Endothelial cell of umbilical vein (primary cell): Measurements from ENCODE around the gene MBIP. TPM values are rescaled to one million over a fixed set of nuclear protein-coding genes. Genes with fewer than 3 reads are reported as not detected.

Experiments used
- BruUV-seq: library from RNA; stranded (reverse); fragments of 400-500 nt; replicated peaks from 2 replicates; lab custom pipeline; 2021; lab: Mats Ljungman, UMichigan
- CTCF ChIA-PET: fragments of 300-600, 350-600 bp; sonication (Branson Sonifier 250); formaldehyde crosslinking; loops from one replicate; lab custom pipeline; 2021; ENCODE audit warnings: antibody characterized with exemption, inconsistent platforms; lab: Charles Lee
- POLR2A ChIA-PET: fragments of 300-600, 350-600 bp; sonication (Branson Sonifier 250); formaldehyde crosslinking; loops from one replicate; lab custom pipeline; 2021; ENCODE audit warnings: antibody characterized with exemption, inconsistent platforms; lab: Charles Lee
- DNase-seq: peaks from one replicate; pipeline ENCODE4 v3.0.0-alpha.2; 2011; ENCODE audit warnings: low read depth, low spot score
- FAIRE-seq: peaks from 2 replicates; lab custom pipeline; 2011; peaks lifted over from hg19 to GRCh38; lab: Jason Lieb, UNC
- H2AFZ ChIP-seq: 2 replicates; pipeline ENCODE4 v1.6.0; 2012; ENCODE audit warnings: low read depth, low read length, control low read depth, inconsistent platforms
- H3K27ac ChIP-seq: 2 replicates; pipeline ENCODE4 v1.5.1; 2011; ENCODE audit warnings: low read depth, mild to moderate bottlenecking, control low read depth, low read length, moderate library complexity; ENCODE audit not compliant: insufficient read depth
- H3K27me3 ChIP-seq, 2 experiments: 2 replicates each; pipeline versions ENCODE4 v1.6.0 to v1.6.1; 2011; ENCODE audit warnings: low read length in 2 of 2, mixed read lengths in 1 of 2; ENCODE audit not compliant: control insufficient read depth in 2 of 2, insufficient read depth in 2 of 2
- H3K36me3 ChIP-seq, 2 experiments: 2 replicates in 1 of 2; 3 replicates in 1 of 2; pipeline ENCODE4 v1.5.1; 2011; ENCODE audit warnings: low read length in 2 of 2, mild to moderate bottlenecking in 1 of 2, moderate library complexity in 1 of 2; ENCODE audit not compliant: control insufficient read depth in 2 of 2, insufficient read depth in 2 of 2; ENCODE audit errors: extremely low read depth in 1 of 2
- H3K4me1 ChIP-seq: 3 replicates; pipeline ENCODE4 v1.5.1; 2011; ENCODE audit warnings: mild to moderate bottlenecking, low read length; ENCODE audit not compliant: control insufficient read depth, insufficient read depth; ENCODE audit errors: extremely low read depth
- H3K4me2 ChIP-seq: 2 replicates; pipeline ENCODE4 v1.6.1; 2011; ENCODE audit warnings: low read length, control low read depth, mixed read lengths; ENCODE audit not compliant: insufficient read depth
- H3K4me3 ChIP-seq, 3 experiments: fragments of 200-600 bp in 1 of 3; sonication (generic), shearing (Covaris generic) in 1 of 3; replicated peaks in 1 of 3; 2 replicates each; pipeline ENCODE4 v1.5.1; 2011 to 2016; ENCODE audit warnings: control low read depth in 3 of 3, low read length in 3 of 3, mild to moderate bottlenecking in 2 of 3, inconsistent platforms in 1 of 3, low read depth in 1 of 3, moderate library complexity in 1 of 3; ENCODE audit not compliant: insufficient read depth in 1 of 3
- H3K79me2 ChIP-seq: 2 replicates; pipeline ENCODE4 v1.6.0; 2012; ENCODE audit warnings: low read length, inconsistent platforms; ENCODE audit not compliant: control insufficient read depth, insufficient read depth
- H3K9ac ChIP-seq: replicated peaks from 2 replicates; pipeline ENCODE3; 2011; ENCODE audit warnings: low read length, control low read depth; ENCODE audit not compliant: insufficient read depth; ENCODE audit errors: extremely low read depth
- H3K9me1 ChIP-seq: replicated peaks from 3 replicates; pipeline ENCODE4 v1.6.0; 2011; ENCODE audit warnings: mild to moderate bottlenecking, low read length; ENCODE audit not compliant: control insufficient read depth, insufficient read depth; ENCODE audit errors: extremely low read depth
- H3K9me3 ChIP-seq: replicated peaks from 2 replicates; pipeline ENCODE4 v1.5.1; 2012; ENCODE audit warnings: low read length, inconsistent platforms; ENCODE audit not compliant: control insufficient read depth, insufficient read depth
- H4K20me1 ChIP-seq: replicated peaks from 2 replicates; pipeline ENCODE3; 2011; ENCODE audit warnings: mild to moderate bottlenecking, low read length; ENCODE audit not compliant: control insufficient read depth, insufficient read depth; ENCODE audit errors: extremely low read depth
- CTCF ChIP-seq, 2 donors: IDR thresholded peaks; 1 replicate in 1 of 2; 2 replicates in 1 of 2; pipeline ENCODE4 v1.5.1; 2011; ENCODE audit warnings: low read length in 2 of 2, mild to moderate bottlenecking in 2 of 2, moderate library complexity in 2 of 2, control low read depth in 1 of 2, inconsistent platforms in 1 of 2, low read depth in 1 of 2; ENCODE audit not compliant: insufficient read depth in 1 of 2; ENCODE audit errors: extremely low read depth in 1 of 2
- EZH2 ChIP-seq: IDR thresholded peaks from 2 replicates; pipeline ENCODE4 v1.6.1; 2012; ENCODE audit warnings: borderline replicate concordance, low read depth, mild to moderate bottlenecking, moderate library complexity, low read length, inconsistent platforms; ENCODE audit not compliant: severe bottlenecking
- FOS ChIP-seq: IDR thresholded peaks from 2 replicates; pipeline ENCODE4 v1.6.1; 2011; ENCODE audit warnings: mild to moderate bottlenecking, low read length, moderate library complexity, borderline replicate concordance; ENCODE audit not compliant: insufficient read depth
- GATA2 ChIP-seq: IDR thresholded peaks from 2 replicates; pipeline ENCODE4 v1.7.0; 2011; ENCODE audit warnings: low read depth, mild to moderate bottlenecking, moderate library complexity, mixed read lengths, low read length; ENCODE audit not compliant: insufficient read length, insufficient read depth
- JUN ChIP-seq: IDR thresholded peaks from 2 replicates; pipeline ENCODE4 v1.6.1; 2011; ENCODE audit warnings: borderline replicate concordance, low read depth; ENCODE audit not compliant: insufficient read length, insufficient read depth
- MAX ChIP-seq: IDR thresholded peaks from 2 replicates; pipeline ENCODE4 v1.6.1; 2011; ENCODE audit not compliant: insufficient read depth, insufficient read length
- MYC ChIP-seq: IDR thresholded peaks from one replicate; pipeline ENCODE4 v1.6.1; 2011; ENCODE audit warnings: mild to moderate bottlenecking, low read depth, low read length
- POLR2A ChIP-seq: IDR thresholded peaks from 2 replicates; pipeline ENCODE4 v1.6.1; 2012; ENCODE audit warnings: low read depth, mild to moderate bottlenecking, control low read depth, low read length
- POLR2AphosphoS5 ChIP-seq: IDR thresholded peaks from 2 replicates; pipeline ENCODE4 v1.6.1; 2012; ENCODE audit warnings: low read depth, mild to moderate bottlenecking, control low read depth, low read length, moderate library complexity; ENCODE audit not compliant: insufficient read depth
- dilution Hi-C: fragments of 300-500 bp; cut with MboI; formaldehyde crosslinking; loops from one replicate; pipeline ENCODE4 v1.15.0; 2019; ENCODE audit warnings: low sequenced_read_pairs; ENCODE audit not compliant: extremely low pct_ligation_motif_present
- intact Hi-C: fragments of 100-400 bp; cut with micrococcal nuclease; formaldehyde crosslinking; loops from one replicate; pipeline ENCODE4 v1.10.0; 2022
- polyA plus RNA-seq, 4 experiments: library from polyadenylated mRNA; depleted of rRNA in 3 of 4; stranded (reverse) in 3 of 4; unstranded in 1 of 4; fragments of >200 nt; gene quantifications; 2 replicates each; pipeline versions ENCODE4 v1.2.1 to v1.2.3, GENCODE V29; 2011 to 2012; ENCODE audit warnings: missing spikeins in 1 of 4
- total RNA-seq: library from RNA; stranded (reverse); gene quantifications from 2 replicates; pipeline ENCODE4 v1.2.3, GENCODE V29; 2021

MBIP gene
- total and polyA plus RNA-seq, 2 donors (not counting 3 experiments of a cell fraction or from before 2014, with no cell fraction given), result 8.8 to 14.5 TPM

DNA sequence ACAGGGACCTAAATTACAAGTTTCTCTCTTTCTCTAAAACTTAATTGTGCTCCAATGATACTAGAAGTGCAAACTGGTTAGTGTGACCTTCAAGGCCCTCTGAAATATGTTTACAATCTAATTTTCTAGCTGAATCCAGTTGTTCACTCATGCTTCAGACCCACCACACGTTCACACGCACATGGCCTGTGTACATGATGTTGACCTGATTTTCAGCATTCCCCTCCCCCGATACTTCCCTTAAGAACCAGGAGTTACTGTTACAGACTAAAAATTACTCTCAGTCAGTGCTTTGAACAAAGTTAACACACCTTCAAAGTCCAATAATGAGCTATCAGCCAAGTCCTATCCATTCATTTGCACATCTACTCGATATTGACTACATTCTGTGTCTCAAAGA lies 16.5 kb downstream of the MBIP start:
- FAIRE-seq (no peak), DNase-seq (no peak)
- Histone ChIP-seq H3K27me3 (no peaks in the 10 kb centered on the region), H4K20me1 (no peaks in the 10 kb centered on the region), H3K4me3 (no peak overlapping the region), H3K79me2 (no peaks in the 10 kb centered on the region), H3K36me3 (peaks cover 2 to 6% of the 10 kb centered on the region in 2 experiments), H3K9ac (no peak overlapping the region), H3K9me1 (no peaks in the 10 kb centered on the region), H3K4me1 (peaks cover 9% of the 10 kb centered on the region), H2AFZ (no peak overlapping the region), H3K9me3 (no peaks in the 10 kb centered on the region), H3K4me2 (no peak overlapping the region), H3K27ac (no peak overlapping the region)
- intact Hi-C loops, result no loop called here
- BruUV-seq, result no TSS peak
- ChIA-PET CTCF (no interaction called here), POLR2A (no interaction called here)
- no peak for TF ChIP-seq EZH2
- no peak for TF ChIP-seq POLR2A
- TF ChIP-seq MYC, result no peak
- no peak for TF ChIP-seq MAX
- no peak for TF ChIP-seq CTCF (IDR thresholded peaks at IDR 0.05; ENCODE audit: extremely low read depth in 1 of 2, insufficient read depth in 1 of 2, low read depth in 1 of 2, low read length in 2 of 2)
- TF ChIP-seq FOS, result no peak
- TF ChIP-seq POLR2AphosphoS5, result no peak
- no peak for TF ChIP-seq GATA2
- no peak for TF ChIP-seq JUN
- dilution Hi-C loops, result no loop called here
